Rectal smooth muscle tissue (tissue), 1 donor: ENCODE measurements around the gene ZFYVE28.

Source experiments
- H3K27ac ChIP-seq: one replicate; pipeline ENCODE4 v1.7.0; 2013; ENCODE audit warnings: low read depth, low read length, inconsistent platforms
- H3K27me3 ChIP-seq: one replicate; pipeline ENCODE4 v1.7.0; 2013; ENCODE audit warnings: low read length; ENCODE audit not compliant: control insufficient read depth, insufficient read depth
- H3K36me3 ChIP-seq: one replicate; pipeline ENCODE4 v1.7.0; 2013; ENCODE audit warnings: low read length; ENCODE audit not compliant: control insufficient read depth, insufficient read depth
- H3K4me1 ChIP-seq: one replicate; pipeline ENCODE4 v1.7.0; 2013; ENCODE audit warnings: low read length; ENCODE audit not compliant: control insufficient read depth, insufficient read depth
- H3K4me3 ChIP-seq: one replicate; pipeline ENCODE4 v1.7.0; 2013; ENCODE audit warnings: low read length
- H3K9ac ChIP-seq: one replicate; pipeline ENCODE4 v1.7.0; 2013; ENCODE audit warnings: low read length

ZFYVE28 gene

GRCh38 chr4:2397596-2398379, 20.7 kb downstream of the ZFYVE28 start:
- no peak overlapping the region for H3K9ac ChIP-seq
- H3K4me1 ChIP-seq: no peaks in the 10 kb centered on the region
- no peak overlapping the region for H3K4me3 ChIP-seq
- H3K27me3 ChIP-seq: peaks cover 2% of the 10 kb centered on the region
- no peak overlapping the region for H3K27ac ChIP-seq
- H3K36me3 ChIP-seq: no peaks in the 10 kb centered on the region

GRCh38 chr4:2396781-2397368, 21.6 kb downstream of the ZFYVE28 start:
- no peaks in the 10 kb centered on the region for H3K36me3 ChIP-seq
- peaks cover 2% of the 10 kb centered on the region for H3K27me3 ChIP-seq
- H3K27ac ChIP-seq: no peak overlapping the region
- H3K9ac ChIP-seq: no peak overlapping the region
- H3K4me1 ChIP-seq: no peaks in the 10 kb centered on the region
- no peak overlapping the region for H3K4me3 ChIP-seq

GRCh38 chr4:2395584-2395983, 22.9 kb downstream of the ZFYVE28 start:
- Histone ChIP-seq H3K27me3 (peaks cover 2% of the 10 kb centered on the region), H3K4me3 (no peak overlapping the region), H3K4me1 (no peaks in the 10 kb centered on the region), H3K9ac (no peak overlapping the region), H3K36me3 (no peaks in the 10 kb centered on the region), H3K27ac (no peak overlapping the region)

GRCh38 chr4:2395038-2395437, 23.4 kb downstream of the ZFYVE28 start:
- H3K4me3 ChIP-seq: no peak overlapping the region
- no peak overlapping the region for H3K27ac ChIP-seq
- no peak overlapping the region for H3K9ac ChIP-seq
- peaks cover 2% of the 10 kb centered on the region for H3K27me3 ChIP-seq
- no peaks in the 10 kb centered on the region for H3K36me3 ChIP-seq
- no peaks in the 10 kb centered on the region for H3K4me1 ChIP-seq

GRCh38 chr4:2394528-2394927, 23.9 kb downstream of the ZFYVE28 start:
- Histone ChIP-seq H3K36me3 (no peaks in the 10 kb centered on the region), H3K4me3 (no peak overlapping the region), H3K9ac (no peak overlapping the region), H3K27ac (no peak overlapping the region), H3K4me1 (no peaks in the 10 kb centered on the region), H3K27me3 (peaks cover 2% of the 10 kb centered on the region)

GRCh38 chr4:2393353-2394270, 24.8 kb downstream of the ZFYVE28 start:
- Histone ChIP-seq H3K9ac (no peak overlapping the region), H3K4me3 (no peak overlapping the region), H3K27ac (no peak overlapping the region), H3K4me1 (no peaks in the 10 kb centered on the region), H3K36me3 (no peaks in the 10 kb centered on the region), H3K27me3 (peaks cover 2% of the 10 kb centered on the region)

GRCh38 chr4:2390784-2391421, 27.5 kb downstream of the ZFYVE28 start:
- no peaks in the 10 kb centered on the region for H3K4me1 ChIP-seq
- H3K9ac ChIP-seq: no peak overlapping the region
- H3K27ac ChIP-seq: no peak overlapping the region

GRCh38 chr4:2390146-2390545, 28.3 kb downstream of the ZFYVE28 start:
- no peak overlapping the region for H3K9ac ChIP-seq
- H3K4me3 ChIP-seq: no peak overlapping the region
- no peaks in the 10 kb centered on the region for H3K4me1 ChIP-seq
- H3K27ac ChIP-seq: no peak overlapping the region
- H3K36me3 ChIP-seq: no peaks in the 10 kb centered on the region
- no peaks in the 10 kb centered on the region for H3K27me3 ChIP-seq

More at GRCh38 chr4:2390784-2391421, 27.5 kb downstream of the ZFYVE28 start:
- Histone ChIP-seq H3K36me3 (no peaks in the 10 kb centered on the region), H3K27me3 (no peaks in the 10 kb centered on the region), H3K4me3 (no peak overlapping the region)

- Histone ChIP-seq H3K9ac (no peak overlapping the region), H3K4me1 (no peaks in the 10 kb centered on the region), H3K27ac (no peak overlapping the region), H3K36me3 (no peaks in the 10 kb centered on the region), H3K4me3 (no peak overlapping the region), H3K27me3 (no peaks in the 10 kb centered on the region)
Measured at GRCh38 chr4:2389691-2390090, 28.8 kb downstream of the ZFYVE28 start.

GRCh38 chr4:2388429-2389182, 29.8 kb downstream of the ZFYVE28 start:
- Histone ChIP-seq H3K9ac (no peak overlapping the region), H3K4me3 (no peak overlapping the region), H3K27me3 (no peaks in the 10 kb centered on the region), H3K36me3 (no peaks in the 10 kb centered on the region), H3K4me1 (no peaks in the 10 kb centered on the region), H3K27ac (no peak overlapping the region)

- H3K9ac ChIP-seq: no peak overlapping the region
Measured at GRCh38 chr4:2387829-2388228, 30.6 kb downstream of the ZFYVE28 start.

More at GRCh38 chr4:2387829-2388228, 30.6 kb downstream of the ZFYVE28 start:
- no peak overlapping the region for H3K4me3 ChIP-seq
- H3K27ac ChIP-seq: no peak overlapping the region
- no peaks in the 10 kb centered on the region for H3K4me1 ChIP-seq
- H3K27me3 ChIP-seq: no peaks in the 10 kb centered on the region
- no peaks in the 10 kb centered on the region for H3K36me3 ChIP-seq
